Endothelial cell of umbilical vein (primary cell): ENCODE results near the gene KHDRBS1. TPM values are rescaled to one million over a fixed set of nuclear protein-coding genes. Genes with fewer than 3 reads are reported as not detected.

Source experiments
- BruUV-seq: library from RNA; stranded (reverse); fragments of 400-500 nt; replicated peaks from 2 replicates; lab custom pipeline; 2021; lab: Mats Ljungman, UMichigan
- CTCF ChIA-PET: fragments of 300-600, 350-600 bp; sonication (Branson Sonifier 250); formaldehyde crosslinking; loops from one replicate; lab custom pipeline; 2021; ENCODE audit warnings: antibody characterized with exemption, inconsistent platforms; lab: Charles Lee
- POLR2A ChIA-PET: fragments of 300-600, 350-600 bp; sonication (Branson Sonifier 250); formaldehyde crosslinking; loops from one replicate; lab custom pipeline; 2021; ENCODE audit warnings: antibody characterized with exemption, inconsistent platforms; lab: Charles Lee
- DNase-seq: peaks from one replicate; pipeline ENCODE4 v3.0.0-alpha.2; 2011; ENCODE audit warnings: low read depth, low spot score
- FAIRE-seq: peaks from 2 replicates; lab custom pipeline; 2011; peaks lifted over from hg19 to GRCh38; lab: Jason Lieb, UNC
- H2AFZ ChIP-seq: 2 replicates; pipeline ENCODE4 v1.6.0; 2012; ENCODE audit warnings: low read depth, low read length, control low read depth, inconsistent platforms
- H3K27ac ChIP-seq: 2 replicates; pipeline ENCODE4 v1.5.1; 2011; ENCODE audit warnings: low read depth, mild to moderate bottlenecking, control low read depth, low read length, moderate library complexity; ENCODE audit not compliant: insufficient read depth
- H3K27me3 ChIP-seq, 2 experiments: 2 replicates each; pipeline versions ENCODE4 v1.6.0 to v1.6.1; 2011; ENCODE audit warnings: low read length in 2 of 2, mixed read lengths in 1 of 2; ENCODE audit not compliant: control insufficient read depth in 2 of 2, insufficient read depth in 2 of 2
- H3K36me3 ChIP-seq, 2 experiments: 2 replicates in 1 of 2; 3 replicates in 1 of 2; pipeline ENCODE4 v1.5.1; 2011; ENCODE audit warnings: low read length in 2 of 2, mild to moderate bottlenecking in 1 of 2, moderate library complexity in 1 of 2; ENCODE audit not compliant: control insufficient read depth in 2 of 2, insufficient read depth in 2 of 2; ENCODE audit errors: extremely low read depth in 1 of 2
- H3K4me1 ChIP-seq: 3 replicates; pipeline ENCODE4 v1.5.1; 2011; ENCODE audit warnings: mild to moderate bottlenecking, low read length; ENCODE audit not compliant: control insufficient read depth, insufficient read depth; ENCODE audit errors: extremely low read depth
- H3K4me2 ChIP-seq: 2 replicates; pipeline ENCODE4 v1.6.1; 2011; ENCODE audit warnings: low read length, control low read depth, mixed read lengths; ENCODE audit not compliant: insufficient read depth
- H3K4me3 ChIP-seq, 3 experiments: fragments of 200-600 bp in 1 of 3; sonication (generic), shearing (Covaris generic) in 1 of 3; replicated peaks in 1 of 3; 2 replicates each; pipeline ENCODE4 v1.5.1; 2011 to 2016; ENCODE audit warnings: control low read depth in 3 of 3, low read length in 3 of 3, mild to moderate bottlenecking in 2 of 3, inconsistent platforms in 1 of 3, low read depth in 1 of 3, moderate library complexity in 1 of 3; ENCODE audit not compliant: insufficient read depth in 1 of 3
- H3K79me2 ChIP-seq: 2 replicates; pipeline ENCODE4 v1.6.0; 2012; ENCODE audit warnings: low read length, inconsistent platforms; ENCODE audit not compliant: control insufficient read depth, insufficient read depth
- H3K9ac ChIP-seq: replicated peaks from 2 replicates; pipeline ENCODE3; 2011; ENCODE audit warnings: low read length, control low read depth; ENCODE audit not compliant: insufficient read depth; ENCODE audit errors: extremely low read depth
- H3K9me1 ChIP-seq: replicated peaks from 3 replicates; pipeline ENCODE4 v1.6.0; 2011; ENCODE audit warnings: mild to moderate bottlenecking, low read length; ENCODE audit not compliant: control insufficient read depth, insufficient read depth; ENCODE audit errors: extremely low read depth
- H3K9me3 ChIP-seq: replicated peaks from 2 replicates; pipeline ENCODE4 v1.5.1; 2012; ENCODE audit warnings: low read length, inconsistent platforms; ENCODE audit not compliant: control insufficient read depth, insufficient read depth
- H4K20me1 ChIP-seq: replicated peaks from 2 replicates; pipeline ENCODE3; 2011; ENCODE audit warnings: mild to moderate bottlenecking, low read length; ENCODE audit not compliant: control insufficient read depth, insufficient read depth; ENCODE audit errors: extremely low read depth
- EZH2 ChIP-seq: IDR thresholded peaks from 2 replicates; pipeline ENCODE4 v1.6.1; 2012; ENCODE audit warnings: borderline replicate concordance, low read depth, mild to moderate bottlenecking, moderate library complexity, low read length, inconsistent platforms; ENCODE audit not compliant: severe bottlenecking
- FOS ChIP-seq: IDR thresholded peaks from 2 replicates; pipeline ENCODE4 v1.6.1; 2011; ENCODE audit warnings: mild to moderate bottlenecking, low read length, moderate library complexity, borderline replicate concordance; ENCODE audit not compliant: insufficient read depth
- GATA2 ChIP-seq: IDR thresholded peaks from 2 replicates; pipeline ENCODE4 v1.7.0; 2011; ENCODE audit warnings: low read depth, mild to moderate bottlenecking, moderate library complexity, mixed read lengths, low read length; ENCODE audit not compliant: insufficient read length, insufficient read depth
- JUN ChIP-seq: IDR thresholded peaks from 2 replicates; pipeline ENCODE4 v1.6.1; 2011; ENCODE audit warnings: borderline replicate concordance, low read depth; ENCODE audit not compliant: insufficient read length, insufficient read depth
- MYC ChIP-seq: IDR thresholded peaks from one replicate; pipeline ENCODE4 v1.6.1; 2011; ENCODE audit warnings: mild to moderate bottlenecking, low read depth, low read length
- POLR2A ChIP-seq: IDR thresholded peaks from 2 replicates; pipeline ENCODE4 v1.6.1; 2012; ENCODE audit warnings: low read depth, mild to moderate bottlenecking, control low read depth, low read length
- POLR2AphosphoS5 ChIP-seq: IDR thresholded peaks from 2 replicates; pipeline ENCODE4 v1.6.1; 2012; ENCODE audit warnings: low read depth, mild to moderate bottlenecking, control low read depth, low read length, moderate library complexity; ENCODE audit not compliant: insufficient read depth
- dilution Hi-C: fragments of 300-500 bp; cut with MboI; formaldehyde crosslinking; loops from one replicate; pipeline ENCODE4 v1.15.0; 2019; ENCODE audit warnings: low sequenced_read_pairs; ENCODE audit not compliant: extremely low pct_ligation_motif_present
- intact Hi-C: fragments of 100-400 bp; cut with micrococcal nuclease; formaldehyde crosslinking; loops from one replicate; pipeline ENCODE4 v1.10.0; 2022
- polyA plus RNA-seq, 4 experiments: library from polyadenylated mRNA; depleted of rRNA in 3 of 4; stranded (reverse) in 3 of 4; unstranded in 1 of 4; fragments of >200 nt; gene quantifications; 2 replicates each; pipeline versions ENCODE4 v1.2.1 to v1.2.3, GENCODE V29; 2011 to 2012; ENCODE audit warnings: missing spikeins in 1 of 4
- total RNA-seq: library from RNA; stranded (reverse); gene quantifications from 2 replicates; pipeline ENCODE4 v1.2.3, GENCODE V29; 2021
- TF ChIP-seq, protein P1 (sequence below), 2 donors: IDR thresholded peaks; 1 replicate in 1 of 2; 2 replicates in 1 of 2; pipeline ENCODE4 v1.5.1; 2011; ENCODE audit warnings: low read length in 2 of 2, mild to moderate bottlenecking in 2 of 2, moderate library complexity in 2 of 2, control low read depth in 1 of 2, inconsistent platforms in 1 of 2, low read depth in 1 of 2; ENCODE audit not compliant: insufficient read depth in 1 of 2; ENCODE audit errors: extremely low read depth in 1 of 2
- TF ChIP-seq, protein P2 (sequence below): IDR thresholded peaks from 2 replicates; pipeline ENCODE4 v1.6.1; 2011; ENCODE audit not compliant: insufficient read depth, insufficient read length

KHDRBS1 gene
- total and polyA plus RNA-seq, 2 donors (not counting 3 experiments of a cell fraction or from before 2014, with no cell fraction given) = 43.4 to 194 TPM

DNA sequence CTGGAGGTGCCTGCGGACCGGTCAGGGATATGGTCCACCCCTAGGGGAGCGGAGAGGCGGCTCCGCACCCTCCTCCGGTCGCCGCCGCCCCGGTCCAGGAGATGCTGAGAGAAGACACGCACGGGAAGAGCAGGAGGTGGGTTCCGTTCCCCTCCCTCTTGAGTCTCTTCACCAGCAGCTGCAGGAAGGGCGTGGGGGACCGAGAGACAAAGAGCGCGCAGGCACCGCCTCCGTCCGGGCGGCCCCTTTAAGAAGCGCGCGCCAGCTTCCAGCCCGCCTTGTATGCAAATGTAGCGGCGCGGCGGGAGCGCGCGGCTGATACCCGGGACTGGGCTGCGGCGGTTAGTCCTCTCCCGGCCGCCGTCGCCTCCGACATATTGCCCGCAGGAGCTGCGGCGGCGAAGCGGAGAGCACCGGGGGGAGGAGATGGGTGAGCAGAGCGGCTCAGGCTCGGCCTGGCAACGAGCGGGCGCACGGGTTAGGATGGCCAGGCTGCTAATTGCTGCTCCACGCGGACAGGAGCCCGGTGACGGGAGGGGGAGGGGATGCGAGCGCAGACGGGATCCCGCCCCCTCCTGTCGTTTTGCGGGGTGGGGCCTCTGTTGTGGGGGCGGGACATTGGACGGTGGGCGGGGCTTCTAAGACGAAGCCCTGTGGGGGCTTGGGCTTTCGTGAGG, 59.1 kb downstream of the KHDRBS1 start, which contains the start of gene TMEM39B:
Gene TMEM39B, plus strand, starts transcription at position 318 of the 677 bp plus-strand sequence. Its CDS starts 109 bp downstream, at position 427.
- Histone ChIP-seq H3K4me3 (peak within 1 kb of the TSS; percentile 74 to 78 (median 77)), H3K27me3 (no peaks in the 10 kb centered on the region), H4K20me1 (no peaks in the 10 kb centered on the region), H3K9ac (peak within 1 kb of the TSS; percentile 82), H3K9me1 (no peaks in the 10 kb centered on the region), H3K4me2 (peak within 1 kb of the TSS; percentile 95), H3K9me3 (no peaks in the 10 kb centered on the region), H2AFZ (peak within 1 kb of the TSS; percentile 71), H3K27ac (peak within 1 kb of the TSS; percentile 93), H3K4me1 (peaks cover 43% of the 10 kb centered on the region), H3K79me2 (peaks cover 35% of the 10 kb centered on the region), H3K36me3 (peaks cover 13 to 18% of the 10 kb centered on the region in 2 experiments)
- intact Hi-C loops (loop anchor here (1.0 to 2.0 kb wide), 4 partner anchors 36 to 322 kb away; partner anchors contain the start of genes BSDC1 and KPNA6), dilution Hi-C loops (no loop called here)
- ChIA-PET CTCF (interaction anchor here (0.5 to 6.5 kb wide), 14 partner anchors 9 to 176 kb away, joined by 3 to 55 read pairs (median 4); partner anchors contain the start of genes KPNA6 and PTP4A2), POLR2A (interaction anchor here (0.5 to 2.1 kb wide), 9 partner anchors 10 to 1130 kb away, joined by 3 to 8 read pairs (median 5); partner anchors contain the start of genes KPNA6 and TXLNA)
- DNase-seq = peak; percentile 94
- peak; percentile 85 for FAIRE-seq
- TF ChIP-seq POLR2A (peak; percentile 76), EZH2 (no peak), FOS (peak; percentile 16), JUN (no peak), GATA2 (no peak), POLR2AphosphoS5 (peak; percentile 74), MYC (peak; percentile 8)
- TF ChIP-seq, protein P1, sequence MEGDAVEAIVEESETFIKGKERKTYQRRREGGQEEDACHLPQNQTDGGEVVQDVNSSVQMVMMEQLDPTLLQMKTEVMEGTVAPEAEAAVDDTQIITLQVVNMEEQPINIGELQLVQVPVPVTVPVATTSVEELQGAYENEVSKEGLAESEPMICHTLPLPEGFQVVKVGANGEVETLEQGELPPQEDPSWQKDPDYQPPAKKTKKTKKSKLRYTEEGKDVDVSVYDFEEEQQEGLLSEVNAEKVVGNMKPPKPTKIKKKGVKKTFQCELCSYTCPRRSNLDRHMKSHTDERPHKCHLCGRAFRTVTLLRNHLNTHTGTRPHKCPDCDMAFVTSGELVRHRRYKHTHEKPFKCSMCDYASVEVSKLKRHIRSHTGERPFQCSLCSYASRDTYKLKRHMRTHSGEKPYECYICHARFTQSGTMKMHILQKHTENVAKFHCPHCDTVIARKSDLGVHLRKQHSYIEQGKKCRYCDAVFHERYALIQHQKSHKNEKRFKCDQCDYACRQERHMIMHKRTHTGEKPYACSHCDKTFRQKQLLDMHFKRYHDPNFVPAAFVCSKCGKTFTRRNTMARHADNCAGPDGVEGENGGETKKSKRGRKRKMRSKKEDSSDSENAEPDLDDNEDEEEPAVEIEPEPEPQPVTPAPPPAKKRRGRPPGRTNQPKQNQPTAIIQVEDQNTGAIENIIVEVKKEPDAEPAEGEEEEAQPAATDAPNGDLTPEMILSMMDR (IDR thresholded peaks at IDR 0.05; ENCODE audit: extremely low read depth in 1 of 2, insufficient read depth in 1 of 2, low read depth in 1 of 2, low read length in 2 of 2) = no peak
- TF ChIP-seq, protein P2, sequence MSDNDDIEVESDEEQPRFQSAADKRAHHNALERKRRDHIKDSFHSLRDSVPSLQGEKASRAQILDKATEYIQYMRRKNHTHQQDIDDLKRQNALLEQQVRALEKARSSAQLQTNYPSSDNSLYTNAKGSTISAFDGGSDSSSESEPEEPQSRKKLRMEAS = no peak
- BruUV-seq = no TSS peak
